Measurements from ENCODE around the gene FANCB. TPM values are rescaled to one million over a fixed set of nuclear protein-coding genes. Genes with fewer than 3 reads are reported as not detected.

The FANCB gene
- total RNA-seq, 1 donor from 2014 or later: 0.74 TPM

Other genes starting within 250 kb of the FANCB start
- gene MOSPD2, start 352 bp upstream of the FANCB start, total RNA-seq: 17.4 TPM

Measured in vagina (tissue), 1 donor.